HG03520 (cell line): ENCODE results near the gene ZNF407.

Experiments
- ATAC-seq: cut with Tn5 transposase; IDR thresholded peaks from one replicate; pipeline ENCODE4 v1.9.1; 2021; ENCODE audit warnings: mild to moderate bottlenecking, moderate library complexity; ENCODE audit not compliant: unreplicated experiment

The ZNF407 gene

GRCh38 chr18:74778191-74778847, 180.6 kb downstream of the ZNF407 start:
- ATAC-seq = no peak

GRCh38 chr18:74784752-74785151, 187.1 kb downstream of the ZNF407 start:
- ATAC-seq = no peak

GRCh38 chr18:74785632-74786031, 188.0 kb downstream of the ZNF407 start:
- ATAC-seq = no peak

GRCh38 chr18:74788657-74789056, 191.0 kb downstream of the ZNF407 start:
- ATAC-seq = no peak

- no peak for ATAC-seq
Measured at GRCh38 chr18:74789078-74789477, 191.4 kb downstream of the ZNF407 start.

- ATAC-seq = no peak
Measured at GRCh38 chr18:74790451-74790850, 192.8 kb downstream of the ZNF407 start.

- no peak for ATAC-seq
Measured at GRCh38 chr18:74791501-74792194, 194.0 kb downstream of the ZNF407 start.

- no peak for ATAC-seq
Measured at GRCh38 chr18:74793746-74794145, 196.1 kb downstream of the ZNF407 start.

GRCh38 chr18:74795751-74796150, 198.1 kb downstream of the ZNF407 start:
- no peak for ATAC-seq

GRCh38 chr18:74796211-74796610, 198.5 kb downstream of the ZNF407 start:
- ATAC-seq = no peak

GRCh38 chr18:74796841-74797576, 199.3 kb downstream of the ZNF407 start:
- peak; percentile 97 for ATAC-seq

GRCh38 chr18:74797577-74798151, 200.0 kb downstream of the ZNF407 start:
- peak; percentile 33 for ATAC-seq

- no peak for ATAC-seq
Measured at GRCh38 chr18:74799542-74799941, 201.9 kb downstream of the ZNF407 start.

GRCh38 chr18:74800098-74800497, 202.4 kb downstream of the ZNF407 start:
- ATAC-seq = no peak

GRCh38 chr18:74803117-74803516, 205.4 kb downstream of the ZNF407 start:
- ATAC-seq = no peak

GRCh38 chr18:74803769-74804168, 206.1 kb downstream of the ZNF407 start:
- no peak for ATAC-seq

- ATAC-seq = no peak
Measured at GRCh38 chr18:74804677-74805076, 207.0 kb downstream of the ZNF407 start.

GRCh38 chr18:74806073-74806472, 208.4 kb downstream of the ZNF407 start:
- ATAC-seq = no peak

GRCh38 chr18:74806700-74807416, 209.2 kb downstream of the ZNF407 start:
- ATAC-seq = peak; percentile 98

- ATAC-seq = no peak
Measured at GRCh38 chr18:74817576-74817975, 219.9 kb downstream of the ZNF407 start.
